ENCODE results near the gene PAGR1. TPM values are rescaled to one million over a fixed set of nuclear protein-coding genes. Genes with fewer than 3 reads are reported as not detected.

Gene PAGR1
- total and polyA plus RNA-seq, 2 donors (not counting 1 experiment from before 2014, with no cell fraction given): 17.8 to 28.4 TPM

- H3K9ac ChIP-seq (ENCODE audit: low read length): no peak overlapping the region
- ATAC-seq (ENCODE audit: low read depth): no peak
- Mint-ChIP-seq H3K27ac (no peak overlapping the region), H3K27me3 (no peaks in the 10 kb centered on the region), H3K9me3 (ENCODE audit: insufficient read depth) (no peaks in the 10 kb centered on the region), H3K4me3 (no peak overlapping the region), H3K4me1 (no peaks in the 10 kb centered on the region)
- 96% methylated on average over 17 of the region's 18 CpGs for WGBS (ENCODE audit: insufficient coverage)
- no peak overlapping the region for H2AFZ ChIP-seq (ENCODE audit: insufficient read depth, low read depth, low read length, poor library complexity, severe bottlenecking)
- H3K36me3 ChIP-seq (replicated peaks in 1 of 2; ENCODE audit: control extremely low read depth in 1 of 2, control insufficient read depth in 1 of 2, extremely low read depth in 1 of 2, insufficient read depth in 2 of 2, low read length in 1 of 2): peaks cover 0 to 44% of the 10 kb centered on the region in 2 experiments
- no peaks in the 10 kb centered on the region for H3K79me2 ChIP-seq (ENCODE audit: control insufficient read depth, insufficient read depth, low read length)
- ChIA-PET CTCF (interaction anchor here (0.6 to 7.2 kb wide), 2 partner anchors 145 to 158 kb away, joined by 4 to 100 read pairs; no protein-coding TSS in a partner anchor), POLR2A (no interaction called here)
- no peaks in the 10 kb centered on the region for H3K4me1 ChIP-seq (ENCODE audit: control insufficient read depth in 2 of 2, insufficient read depth in 2 of 2, low read length in 2 of 2)
- DNase-seq: no peak
- intact Hi-C loops (cut with micrococcal nuclease): no loop called here
- H4K20me1 ChIP-seq (ENCODE audit: control insufficient read depth, insufficient read depth, low read length, poor library complexity, severe bottlenecking): no peaks in the 10 kb centered on the region
- no peak overlapping the region for H3K27ac ChIP-seq (ENCODE audit: low read length in 2 of 2)
- no peak overlapping the region for H3K4me3 ChIP-seq (ENCODE audit: control extremely low read depth in 1 of 5, extremely low read depth in 1 of 5, insufficient read depth in 1 of 5, low read depth in 2 of 5, low read length in 4 of 5)
- no peaks in the 10 kb centered on the region for H3K9me3 ChIP-seq (ENCODE audit: control extremely low read depth in 1 of 3, control insufficient read depth in 2 of 3, insufficient read depth in 1 of 3, low read length in 2 of 3)
- no peak overlapping the region for H3K4me2 ChIP-seq (replicated peaks; ENCODE audit: low read depth, low read length, poor library complexity, severe bottlenecking)
- H3K27me3 ChIP-seq (replicated peaks in 1 of 4; ENCODE audit: control extremely low read depth in 1 of 4, control insufficient read depth in 3 of 4, insufficient read depth in 4 of 4, low read length in 3 of 4): no peaks in the 10 kb centered on the region
- TF ChIP-seq CTCF (IDR thresholded peaks at IDR 0.05): no peak
- TF ChIP-seq EZH2 (IDR thresholded peaks at IDR 0.05; ENCODE audit: borderline replicate concordance, insufficient read depth, low read depth, low read length, poor library complexity, severe bottlenecking): no peak
Measured at GRCh38 chr16:29845656-29846055, 29.7 kb downstream of the PAGR1 start.

GRCh38 chr16:29848420-29849297, 32.7 kb downstream of the PAGR1 start:
- CTCF ChIA-PET: interaction anchor here (0.6 to 7.2 kb wide), 41 partner anchors 9 to 449 kb away, joined by 3 to 100 read pairs (median 4); partner anchors contain the start of genes CDIPT, KCTD13, KIF22 and MAZ

More at GRCh38 chr16:29848420-29849297, 32.7 kb downstream of the PAGR1 start:
- no peak overlapping the region for H3K27ac Mint-ChIP-seq
- no peaks in the 10 kb centered on the region for H3K4me1 ChIP-seq (ENCODE audit: control insufficient read depth in 2 of 2, insufficient read depth in 2 of 2, low read length in 2 of 2)
- no peaks in the 10 kb centered on the region for H3K27me3 Mint-ChIP-seq
- no peaks in the 10 kb centered on the region for H3K9me3 Mint-ChIP-seq (ENCODE audit: insufficient read depth)
- WGBS (ENCODE audit: insufficient coverage): 47% methylated on average over 10 of the region's 15 CpGs
- DNase-seq (peak; percentile 75), ATAC-seq (ENCODE audit: low read depth) (peak; percentile 79)
- H3K4me3 Mint-ChIP-seq: no peak overlapping the region
- TF ChIP-seq EZH2 (IDR thresholded peaks at IDR 0.05; ENCODE audit: borderline replicate concordance, insufficient read depth, low read depth, low read length, poor library complexity, severe bottlenecking) (no peak), CTCF (IDR thresholded peaks at IDR 0.05) (peak; percentile 78)
- no peaks in the 10 kb centered on the region for H3K9me3 ChIP-seq (ENCODE audit: control extremely low read depth in 1 of 3, control insufficient read depth in 2 of 3, insufficient read depth in 1 of 3, low read length in 2 of 3)
- no peak overlapping the region for H3K27ac ChIP-seq (ENCODE audit: low read length in 2 of 2)
- no peak overlapping the region for H3K4me3 ChIP-seq (ENCODE audit: control extremely low read depth in 1 of 5, extremely low read depth in 1 of 5, insufficient read depth in 1 of 5, low read depth in 2 of 5, low read length in 4 of 5)
- POLR2A ChIA-PET: interaction anchor here (1.0 to 1.7 kb wide), 3 partner anchors 41 to 147 kb away, joined by 4 to 12 read pairs (median 10); no protein-coding TSS in a partner anchor
- H3K4me1 Mint-ChIP-seq: no peaks in the 10 kb centered on the region
- no peaks in the 10 kb centered on the region for H3K27me3 ChIP-seq (replicated peaks in 1 of 4; ENCODE audit: control extremely low read depth in 1 of 4, control insufficient read depth in 3 of 4, insufficient read depth in 4 of 4, low read length in 3 of 4)
- intact Hi-C loops (cut with micrococcal nuclease): loop anchor here (1.0 to 2.0 kb wide), 4 partner anchors 15 to 156 kb away; partner anchors contain the start of genes CDIPT and MVP
- no peak overlapping the region for H3K4me2 ChIP-seq (replicated peaks; ENCODE audit: low read depth, low read length, poor library complexity, severe bottlenecking)
- no peak overlapping the region for H2AFZ ChIP-seq (ENCODE audit: insufficient read depth, low read depth, low read length, poor library complexity, severe bottlenecking)
- H3K9ac ChIP-seq (ENCODE audit: low read length): no peak overlapping the region
- H3K36me3 ChIP-seq (replicated peaks in 1 of 2; ENCODE audit: control extremely low read depth in 1 of 2, control insufficient read depth in 1 of 2, extremely low read depth in 1 of 2, insufficient read depth in 2 of 2, low read length in 1 of 2): peaks cover 0 to 27% of the 10 kb centered on the region in 2 experiments
- H3K79me2 ChIP-seq (ENCODE audit: control insufficient read depth, insufficient read depth, low read length): no peaks in the 10 kb centered on the region
- H4K20me1 ChIP-seq (ENCODE audit: control insufficient read depth, insufficient read depth, low read length, poor library complexity, severe bottlenecking): no peaks in the 10 kb centered on the region
